GM19468 (cell line): Measurements from ENCODE around the gene GNRH2.

ENCODE experiments used
- ATAC-seq: cut with Tn5 transposase; IDR thresholded peaks from one replicate; pipeline ENCODE4 v1.9.1; 2021; ENCODE audit warnings: mild to moderate bottlenecking, moderate library complexity, moderate number of reproducible peaks; ENCODE audit not compliant: unreplicated experiment; ENCODE audit errors: extremely low read depth

The GNRH2 gene

DNA sequence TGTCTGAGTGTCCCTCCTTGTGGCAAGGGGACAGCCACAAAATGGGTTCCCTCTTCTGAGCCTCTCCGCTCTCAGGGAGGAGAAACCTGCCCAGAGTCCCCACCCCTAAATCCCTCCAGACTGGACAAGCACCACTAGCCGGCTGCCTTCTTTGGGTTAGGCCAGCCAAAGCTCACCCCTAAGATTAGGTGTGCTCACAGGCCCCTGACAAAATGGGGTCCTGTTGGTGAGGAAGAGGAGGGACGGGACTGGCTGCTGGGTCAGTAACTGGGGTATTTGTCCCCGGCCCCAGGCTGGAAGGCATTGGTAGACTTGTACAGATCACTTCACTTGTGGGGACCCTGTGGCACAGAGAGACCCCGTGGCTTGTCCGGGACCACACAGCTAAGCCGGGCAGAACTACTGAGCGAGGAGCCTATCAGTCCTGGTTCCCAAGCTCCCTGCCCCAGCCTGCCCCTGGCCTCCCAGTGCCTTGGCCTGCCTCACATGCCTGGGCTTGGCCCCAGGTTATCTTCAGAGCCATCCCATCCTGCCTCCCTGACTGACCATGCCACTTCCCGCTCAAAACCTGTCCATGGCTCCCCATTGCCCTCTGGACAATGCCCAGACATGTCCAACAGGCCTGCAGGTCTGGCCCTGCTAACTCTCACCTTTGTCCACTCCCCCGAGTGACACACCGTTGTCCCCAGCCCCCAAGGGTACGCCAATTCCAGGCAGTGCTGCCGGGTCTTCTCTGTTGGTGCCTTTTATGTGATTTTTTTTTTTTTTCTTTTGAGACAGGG is 51.6 kb downstream of the GNRH2 start:
- no peak for ATAC-seq
